ENCODE measurements around the gene FBXL16.

Gene FBXL16

DNA sequence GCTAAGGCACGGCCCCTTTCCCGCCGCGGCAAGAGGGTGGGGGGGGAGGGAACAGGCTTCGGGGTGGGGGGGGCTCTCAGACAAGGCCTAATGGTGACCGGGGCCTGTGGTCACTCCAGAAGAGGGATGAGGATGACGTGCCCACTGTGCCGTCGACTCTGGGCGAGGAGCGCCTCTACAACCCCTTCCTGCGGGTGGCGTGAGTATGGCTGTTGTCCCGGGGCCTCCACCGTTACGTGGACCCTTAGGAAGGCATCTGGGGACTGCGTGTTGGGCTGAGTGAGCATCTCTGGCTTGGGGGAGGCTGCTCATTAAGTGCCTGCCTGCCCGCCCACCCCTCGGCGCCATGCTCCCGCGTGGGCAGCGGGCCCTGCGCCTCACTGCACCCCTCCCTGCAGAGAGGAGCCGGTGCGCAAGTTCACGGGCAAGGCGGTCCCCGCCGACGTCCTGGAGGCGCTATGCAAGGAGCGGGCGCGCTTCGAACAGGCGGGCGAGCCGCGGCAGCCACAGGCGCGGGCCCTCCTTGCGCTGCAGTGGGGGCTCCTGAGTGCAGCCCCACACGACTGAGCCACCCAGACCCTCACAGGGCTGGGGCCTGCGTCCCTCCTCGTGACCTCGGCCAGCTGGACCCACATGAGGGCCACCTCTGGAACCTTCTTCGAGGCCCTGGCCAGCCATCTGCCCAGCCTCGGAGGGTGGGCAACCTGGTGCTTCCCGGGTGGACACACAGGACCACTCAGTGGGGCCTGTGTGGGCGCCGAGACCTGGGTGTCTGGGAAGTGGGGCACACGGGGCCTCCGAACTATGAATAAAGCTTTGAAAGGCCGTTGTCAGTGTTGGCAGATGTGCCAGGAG is 23.5 kb upstream of the FBXL16 start:
- Histone ChIP-seq H3K4me1 (ENCODE audit: low read length) (peaks cover 9% of the 10 kb centered on the region; the same call in 1 of the 2 replicates), H3K9ac (ENCODE audit: low read length) (no peak overlapping the region), H3K4me3 (ENCODE audit: low read length) (no peak overlapping the region), H4K20me1 (ENCODE audit: insufficient read depth, low read length) (no peaks in the 10 kb centered on the region), H2AFZ (ENCODE audit: low read depth, low read length) (no peak overlapping the region), H3K27me3 (ENCODE audit: low read depth, low read length) (no peaks in the 10 kb centered on the region), H3K79me2 (ENCODE audit: low read length) (no peaks in the 10 kb centered on the region), H3K4me2 (ENCODE audit: low read length) (no peak overlapping the region), H3K36me3 (replicated peaks; ENCODE audit: low read depth, low read length) (no peaks in the 10 kb centered on the region), H3K27ac (ENCODE audit: low read length) (no peak overlapping the region), H3K9me3 (ENCODE audit: insufficient read depth, low read length) (no peaks in the 10 kb centered on the region)
- TF ChIP-seq EZH2phosphoT487 (IDR thresholded peaks at IDR 0.05; ENCODE audit: low read depth), result no peak
- TF ChIP-seq, protein P1, sequence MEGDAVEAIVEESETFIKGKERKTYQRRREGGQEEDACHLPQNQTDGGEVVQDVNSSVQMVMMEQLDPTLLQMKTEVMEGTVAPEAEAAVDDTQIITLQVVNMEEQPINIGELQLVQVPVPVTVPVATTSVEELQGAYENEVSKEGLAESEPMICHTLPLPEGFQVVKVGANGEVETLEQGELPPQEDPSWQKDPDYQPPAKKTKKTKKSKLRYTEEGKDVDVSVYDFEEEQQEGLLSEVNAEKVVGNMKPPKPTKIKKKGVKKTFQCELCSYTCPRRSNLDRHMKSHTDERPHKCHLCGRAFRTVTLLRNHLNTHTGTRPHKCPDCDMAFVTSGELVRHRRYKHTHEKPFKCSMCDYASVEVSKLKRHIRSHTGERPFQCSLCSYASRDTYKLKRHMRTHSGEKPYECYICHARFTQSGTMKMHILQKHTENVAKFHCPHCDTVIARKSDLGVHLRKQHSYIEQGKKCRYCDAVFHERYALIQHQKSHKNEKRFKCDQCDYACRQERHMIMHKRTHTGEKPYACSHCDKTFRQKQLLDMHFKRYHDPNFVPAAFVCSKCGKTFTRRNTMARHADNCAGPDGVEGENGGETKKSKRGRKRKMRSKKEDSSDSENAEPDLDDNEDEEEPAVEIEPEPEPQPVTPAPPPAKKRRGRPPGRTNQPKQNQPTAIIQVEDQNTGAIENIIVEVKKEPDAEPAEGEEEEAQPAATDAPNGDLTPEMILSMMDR (IDR thresholded peaks at IDR 0.05; ENCODE audit: low read depth, low read length), result no peak

DNA sequence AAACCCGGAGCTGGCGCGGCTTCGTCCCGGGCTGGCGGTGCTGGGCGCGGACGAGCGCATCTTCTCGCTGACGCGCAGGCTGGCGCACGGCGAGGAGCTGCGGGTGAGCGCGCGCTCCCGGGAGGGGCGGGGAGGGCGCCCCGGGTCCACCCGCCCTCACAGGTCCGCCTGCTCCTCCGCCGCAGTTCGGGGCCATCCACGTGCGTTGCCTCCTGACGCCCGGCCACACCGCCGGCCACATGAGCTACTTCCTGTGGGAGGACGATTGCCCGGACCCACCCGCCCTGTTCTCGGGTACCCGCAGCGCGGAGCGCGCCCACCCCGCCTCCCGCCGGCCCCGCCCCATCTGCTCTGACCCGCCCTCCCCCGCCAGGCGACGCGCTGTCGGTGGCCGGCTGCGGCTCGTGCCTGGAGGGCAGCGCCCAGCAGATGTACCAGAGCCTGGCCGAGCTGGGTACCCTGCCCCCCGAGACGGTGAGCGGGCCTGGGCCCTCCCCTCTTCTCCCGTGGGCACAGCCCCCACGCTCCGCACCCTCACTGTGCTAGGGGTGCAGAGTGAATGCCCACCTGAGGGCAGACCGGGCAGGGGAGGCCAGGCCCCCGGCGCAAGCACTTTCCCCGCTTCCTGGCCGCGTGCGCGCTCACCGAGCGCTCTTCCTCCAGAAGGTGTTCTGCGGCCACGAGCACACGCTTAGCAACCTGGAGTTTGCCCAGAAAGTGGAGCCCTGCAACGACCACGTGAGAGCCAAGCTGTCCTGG is 22.7 kb upstream of the FBXL16 start:
- Histone ChIP-seq H3K4me2 (ENCODE audit: low read length) (peak overlapping the region; percentile 70), H3K79me2 (ENCODE audit: low read length) (no peaks in the 10 kb centered on the region), H3K9ac (ENCODE audit: low read length) (peak overlapping the region; percentile 89; the same call in 1 of the 2 replicates), H3K4me3 (ENCODE audit: low read length) (peak overlapping the region; percentile 90), H3K4me1 (ENCODE audit: low read length) (peaks cover 9% of the 10 kb centered on the region; the same call in 1 of the 2 replicates), H3K27me3 (ENCODE audit: low read depth, low read length) (no peaks in the 10 kb centered on the region), H2AFZ (ENCODE audit: low read depth, low read length) (no peak overlapping the region), H3K27ac (ENCODE audit: low read length) (no peak overlapping the region), H3K36me3 (replicated peaks; ENCODE audit: low read depth, low read length) (no peaks in the 10 kb centered on the region), H3K9me3 (ENCODE audit: insufficient read depth, low read length) (no peaks in the 10 kb centered on the region), H4K20me1 (ENCODE audit: insufficient read depth, low read length) (no peaks in the 10 kb centered on the region)
- TF ChIP-seq EZH2phosphoT487 (IDR thresholded peaks at IDR 0.05; ENCODE audit: low read depth), result no peak
- TF ChIP-seq, protein P1 (IDR thresholded peaks at IDR 0.05; ENCODE audit: low read depth, low read length), result no peak

DNA sequence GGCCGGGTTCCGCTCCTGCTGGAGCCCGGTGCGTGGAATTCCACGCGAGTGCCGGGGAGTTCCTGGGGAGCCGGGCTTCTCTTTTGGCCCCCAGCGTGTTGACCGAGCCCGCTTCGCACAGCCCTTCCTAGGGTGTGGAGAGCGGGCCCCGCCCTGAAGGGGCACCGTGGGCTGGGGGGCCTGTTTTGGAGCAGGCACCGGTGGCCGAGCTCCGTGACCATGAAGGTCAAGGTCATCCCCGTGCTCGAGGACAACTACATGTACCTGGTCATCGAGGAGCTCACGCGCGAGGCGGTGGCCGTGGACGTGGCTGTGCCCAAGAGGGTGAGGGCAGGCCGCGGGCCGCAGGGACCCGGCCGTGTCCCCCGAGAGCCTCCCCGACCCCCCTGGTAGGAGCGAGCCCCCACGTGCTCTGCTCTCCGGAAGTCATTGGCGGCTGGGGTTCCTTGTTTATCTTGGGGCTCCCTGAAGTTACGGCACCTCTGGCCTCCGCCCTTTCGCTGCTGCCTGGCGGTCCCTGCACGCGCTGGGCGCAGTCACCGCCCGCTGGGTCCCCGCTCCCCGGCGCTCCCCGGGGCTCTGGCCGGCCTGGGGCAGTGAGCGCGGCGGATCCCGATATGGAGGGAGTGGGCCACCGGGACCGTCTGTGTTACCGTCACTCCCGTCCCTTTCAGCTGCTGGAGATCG is 21.8 kb upstream of the FBXL16 start:
- Histone ChIP-seq H3K27me3 (ENCODE audit: low read depth, low read length) (no peaks in the 10 kb centered on the region), H3K36me3 (replicated peaks; ENCODE audit: low read depth, low read length) (peaks cover 3% of the 10 kb centered on the region), H3K9me3 (ENCODE audit: insufficient read depth, low read length) (no peaks in the 10 kb centered on the region), H3K4me1 (ENCODE audit: low read length) (peaks cover 9% of the 10 kb centered on the region; the same call in 1 of the 2 replicates), H4K20me1 (ENCODE audit: insufficient read depth, low read length) (no peaks in the 10 kb centered on the region), H3K27ac (ENCODE audit: low read length) (peak overlapping the region; percentile 35), H3K9ac (ENCODE audit: low read length) (peak overlapping the region; percentile 89), H3K4me2 (ENCODE audit: low read length) (peak overlapping the region; percentile 91), H3K4me3 (ENCODE audit: low read length) (peak overlapping the region; percentile 90), H2AFZ (ENCODE audit: low read depth, low read length) (peak overlapping the region; percentile 45; the same call in 1 of the 2 replicates), H3K79me2 (ENCODE audit: low read length) (no peaks in the 10 kb centered on the region)
- TF ChIP-seq EZH2phosphoT487 (IDR thresholded peaks at IDR 0.05; ENCODE audit: low read depth), result no peak
- TF ChIP-seq, protein P1 (IDR thresholded peaks at IDR 0.05; ENCODE audit: low read depth, low read length), result no peak
